ENCODE results near the gene RARRES2. TPM values are rescaled to one million over a fixed set of nuclear protein-coding genes. Genes with fewer than 3 reads are reported as not detected.

The RARRES2 gene
- polyA plus RNA-seq, 1 of the 3 experiments (the other 2 are of a cell fraction) = 0.43 TPM

GRCh38 chr7:150384406-150385301 lies 43.2 kb upstream of the RARRES2 start:
- WGBS (ENCODE audit: low lambda C conversion rate) = 90% methylated on average over 15 of the region's 15 CpGs
- Histone ChIP-seq H4K20me1 (ENCODE audit: insufficient read depth) (peaks cover 8% of the 10 kb centered on the region; the same call in 1 of the 2 replicates), H3K36me3 (replicated peaks in 1 of 2; ENCODE audit: control insufficient read depth in 1 of 2, insufficient read depth in 2 of 2, low read length in 1 of 2) (peaks cover 0 to 3% of the 10 kb centered on the region in 2 experiments), H3K9me3 (no peaks in the 10 kb centered on the region), H2AFZ (ENCODE audit: low read depth) (no peak overlapping the region), H3K4me2 (no peak overlapping the region), H3K79me2 (ENCODE audit: insufficient read depth) (peaks cover 41% of the 10 kb centered on the region; the same call in 1 of the 2 replicates), H3K4me3 (ENCODE audit: low read depth in 2 of 2, low read length in 1 of 2) (no peak overlapping the region), H3K9ac (no peak overlapping the region), H3K27me3 (ENCODE audit: insufficient read depth) (no peaks in the 10 kb centered on the region), H3K27ac (ENCODE audit: low read depth in 2 of 2, low read length in 1 of 2) (peak overlapping the region in 1 of 2 experiments; percentile 70; a peak in 2 of 4 replicates), H3K4me1 (ENCODE audit: control insufficient read depth in 1 of 2, insufficient read depth in 2 of 2, low read depth in 1 of 2, low read length in 1 of 2) (peaks cover 0 to 63% of the 10 kb centered on the region in 2 experiments; a peak in 2 of 4 replicates), H3F3A (replicated peaks; ENCODE audit: insufficient read depth) (no peaks in the 10 kb centered on the region), H3K9me2 (no peaks in the 10 kb centered on the region)
- ChIA-PET POLR2A (interaction anchor here (0.7 to 2.6 kb wide), 3 partner anchors 16 to 21 kb away, joined by 3 to 22 read pairs (median 8); partner anchors contain the start of gene REPIN1), CTCF (interaction anchor here (0.6 to 2.1 kb wide), 12 partner anchors 11 to 580 kb away, joined by 3 to 7 read pairs (median 3); a partner anchor contains a TSS)
- DNase-seq = peak; percentile 28
- TF ChIP-seq, protein P1, sequence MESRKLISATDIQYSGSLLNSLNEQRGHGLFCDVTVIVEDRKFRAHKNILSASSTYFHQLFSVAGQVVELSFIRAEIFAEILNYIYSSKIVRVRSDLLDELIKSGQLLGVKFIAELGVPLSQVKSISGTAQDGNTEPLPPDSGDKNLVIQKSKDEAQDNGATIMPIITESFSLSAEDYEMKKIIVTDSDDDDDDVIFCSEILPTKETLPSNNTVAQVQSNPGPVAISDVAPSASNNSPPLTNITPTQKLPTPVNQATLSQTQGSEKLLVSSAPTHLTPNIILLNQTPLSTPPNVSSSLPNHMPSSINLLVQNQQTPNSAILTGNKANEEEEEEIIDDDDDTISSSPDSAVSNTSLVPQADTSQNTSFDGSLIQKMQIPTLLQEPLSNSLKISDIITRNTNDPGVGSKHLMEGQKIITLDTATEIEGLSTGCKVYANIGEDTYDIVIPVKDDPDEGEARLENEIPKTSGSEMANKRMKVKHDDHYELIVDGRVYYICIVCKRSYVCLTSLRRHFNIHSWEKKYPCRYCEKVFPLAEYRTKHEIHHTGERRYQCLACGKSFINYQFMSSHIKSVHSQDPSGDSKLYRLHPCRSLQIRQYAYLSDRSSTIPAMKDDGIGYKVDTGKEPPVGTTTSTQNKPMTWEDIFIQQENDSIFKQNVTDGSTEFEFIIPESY (IDR thresholded peaks at IDR 0.05; ENCODE audit: borderline replicate concordance, low read depth) = no peak
- no peak for TF ChIP-seq ELF1 (IDR thresholded peaks at IDR 0.05)
- no peak for TF ChIP-seq MEF2A (IDR thresholded peaks at IDR 0.05; ENCODE audit: borderline replicate concordance, low read depth)
- TF ChIP-seq PBX3 (IDR thresholded peaks at IDR 0.05) = no peak
- no peak for TF ChIP-seq EP300 (IDR thresholded peaks at IDR 0.05; ENCODE audit: borderline replicate concordance in 1 of 2, low read depth in 1 of 2, low read length in 1 of 2)
- TF ChIP-seq, protein P2, sequence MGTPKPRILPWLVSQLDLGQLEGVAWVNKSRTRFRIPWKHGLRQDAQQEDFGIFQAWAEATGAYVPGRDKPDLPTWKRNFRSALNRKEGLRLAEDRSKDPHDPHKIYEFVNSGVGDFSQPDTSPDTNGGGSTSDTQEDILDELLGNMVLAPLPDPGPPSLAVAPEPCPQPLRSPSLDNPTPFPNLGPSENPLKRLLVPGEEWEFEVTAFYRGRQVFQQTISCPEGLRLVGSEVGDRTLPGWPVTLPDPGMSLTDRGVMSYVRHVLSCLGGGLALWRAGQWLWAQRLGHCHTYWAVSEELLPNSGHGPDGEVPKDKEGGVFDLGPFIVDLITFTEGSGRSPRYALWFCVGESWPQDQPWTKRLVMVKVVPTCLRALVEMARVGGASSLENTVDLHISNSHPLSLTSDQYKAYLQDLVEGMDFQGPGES (IDR thresholded peaks at IDR 0.05; ENCODE audit: low read depth, low read length) = no peak
- TF ChIP-seq TEAD4 (IDR thresholded peaks at IDR 0.05; ENCODE audit: borderline replicate concordance, insufficient read depth) = no peak
- TF ChIP-seq RFX5 (IDR thresholded peaks at IDR 0.05; ENCODE audit: low read length) = no peak
- TF ChIP-seq CTCF (IDR thresholded peaks at IDR 0.05) = no peak
- TF ChIP-seq USF1 (IDR thresholded peaks at IDR 0.05; ENCODE audit: borderline replicate concordance, low read depth) = no peak
- TF ChIP-seq REST (IDR thresholded peaks at IDR 0.05; ENCODE audit: low read depth, low read length) = no peak
- TF ChIP-seq MAX (IDR thresholded peaks at IDR 0.05; ENCODE audit: low read depth) = no peak
- TF ChIP-seq EZH2phosphoT487 (IDR thresholded peaks at IDR 0.05; ENCODE audit: borderline replicate concordance, low read depth) = no peak
- TF ChIP-seq CHD2 (IDR thresholded peaks at IDR 0.05; ENCODE audit: low read length, partially characterized antibody) = no peak
- TF ChIP-seq GATA2 (CRISPR knock-in tag; IDR thresholded peaks at IDR 0.05) = no peak
- TF ChIP-seq JUND (IDR thresholded peaks at IDR 0.05) = no peak
- no peak for TF ChIP-seq TCF12 (IDR thresholded peaks at IDR 0.05)
- TF ChIP-seq MXI1 (IDR thresholded peaks at IDR 0.05; ENCODE audit: low read depth, low read length) = no peak
- TF ChIP-seq FOSL2 (IDR thresholded peaks at IDR 0.05; ENCODE audit: borderline replicate concordance, low read depth) = no peak

Measured in SK-N-SH (cell line).